Measurements from ENCODE around the gene SLC7A9. TPM values are rescaled to one million over a fixed set of nuclear protein-coding genes. Genes with fewer than 3 reads are reported as not detected.
"Not testable (repeated sequence)": the region's sequence is repeated elsewhere in the genome, so short reads cannot be mapped to it uniquely, and the experiment has no call there.

Gene SLC7A9
- total RNA-seq, 1 donor from 2014 or later, result 0.25 TPM

DNA sequence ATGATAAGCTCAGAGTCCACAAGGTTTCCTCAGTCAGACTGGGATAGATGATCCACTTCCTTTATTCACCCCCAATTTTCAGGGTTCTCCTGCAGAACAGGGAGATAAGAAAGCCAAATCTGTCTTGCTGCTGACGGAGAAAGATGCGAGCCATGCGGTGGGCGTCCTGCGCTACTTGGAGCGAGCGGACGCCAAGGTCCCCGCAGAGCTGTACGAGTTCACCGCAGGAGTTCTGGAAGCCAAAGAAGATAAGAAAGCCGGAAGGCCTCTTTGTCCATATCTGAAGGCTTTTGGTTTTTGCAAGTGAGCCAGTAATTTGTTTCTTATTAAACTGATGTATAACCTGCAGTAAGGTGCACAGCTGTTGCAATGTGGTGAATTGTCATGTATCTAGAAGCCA lies 66.7 kb downstream of the SLC7A9 start:
- intact Hi-C loops (cut with micrococcal nuclease), result no loop called here

GRCh38 chr19:32800754-32801153 lies 68.8 kb downstream of the SLC7A9 start:
- intact Hi-C loops (cut with micrococcal nuclease), result no loop called here

GRCh38 chr19:32800191-32800590 lies 69.4 kb downstream of the SLC7A9 start:
- intact Hi-C loops (cut with micrococcal nuclease), result no loop called here

DNA sequence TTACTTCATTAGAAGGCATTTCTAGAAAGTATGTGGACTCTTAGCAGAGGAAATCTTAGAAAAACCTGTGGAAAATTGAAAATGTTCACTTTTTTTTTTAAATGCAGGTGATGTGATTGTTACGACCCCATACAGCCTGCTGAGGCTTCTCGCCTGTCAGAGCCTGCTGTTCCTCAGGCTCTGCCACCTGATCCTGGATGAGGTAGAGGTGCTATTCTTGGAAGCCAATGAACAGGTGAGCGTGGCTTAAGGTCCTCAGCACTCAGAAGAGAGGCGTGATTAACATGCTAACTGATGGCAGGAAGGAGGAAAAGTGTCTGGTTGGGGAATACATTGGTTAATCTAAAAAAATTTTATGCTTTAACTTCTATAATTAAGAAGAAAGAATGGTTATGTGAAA lies 71.4 kb downstream of the SLC7A9 start:
- intact Hi-C loops (cut with micrococcal nuclease), result no loop called here

GRCh38 chr19:32789429-32789828 lies 80.1 kb downstream of the SLC7A9 start:
- intact Hi-C loops (cut with micrococcal nuclease), result no loop called here

DNA sequence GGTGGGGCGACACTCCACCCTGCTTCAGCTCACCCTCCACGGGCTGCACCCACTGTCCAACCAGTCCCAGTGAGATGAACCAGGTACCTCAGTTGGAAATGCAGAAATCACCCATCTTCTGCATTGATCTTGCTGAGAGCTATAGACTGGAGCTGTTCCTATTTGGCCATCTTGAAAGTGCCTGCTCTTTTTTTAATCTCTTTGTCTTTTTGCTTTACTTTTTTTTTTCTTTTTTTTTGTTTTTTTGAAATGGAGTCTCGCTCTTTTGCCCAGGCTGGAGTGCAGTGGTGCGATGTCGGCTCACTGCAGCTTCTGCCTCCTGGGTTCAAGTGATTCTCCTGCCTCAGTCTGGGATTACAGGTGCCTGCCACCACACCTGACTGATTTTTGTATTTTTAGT lies 81.7 kb downstream of the SLC7A9 start:
- intact Hi-C loops (cut with micrococcal nuclease), result not testable (repeated sequence)

GRCh38 chr19:32787161-32787813 lies 82.3 kb downstream of the SLC7A9 start:
- intact Hi-C loops (cut with micrococcal nuclease), result not testable (repeated sequence)

DNA sequence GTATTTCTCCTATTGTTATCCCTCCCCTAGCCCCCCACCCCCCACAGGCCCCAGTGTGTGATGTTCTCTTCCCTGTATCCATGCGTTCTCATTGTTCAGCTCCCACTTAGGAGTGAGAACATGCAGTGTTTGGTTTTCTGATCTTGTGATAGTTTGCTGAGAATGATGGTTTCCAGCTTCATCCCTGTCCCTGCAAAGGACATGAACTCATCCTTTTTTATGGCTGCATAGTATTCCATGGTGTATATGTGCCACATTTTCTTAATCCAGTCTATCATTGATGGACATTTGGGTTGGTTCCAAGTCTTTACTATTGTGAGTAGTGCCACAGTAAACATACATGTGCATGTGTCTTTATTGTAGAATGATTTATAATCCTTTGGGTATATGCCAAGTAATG lies 87.5 kb downstream of the SLC7A9 start:
- intact Hi-C loops (cut with micrococcal nuclease), result not testable (repeated sequence)

DNA sequence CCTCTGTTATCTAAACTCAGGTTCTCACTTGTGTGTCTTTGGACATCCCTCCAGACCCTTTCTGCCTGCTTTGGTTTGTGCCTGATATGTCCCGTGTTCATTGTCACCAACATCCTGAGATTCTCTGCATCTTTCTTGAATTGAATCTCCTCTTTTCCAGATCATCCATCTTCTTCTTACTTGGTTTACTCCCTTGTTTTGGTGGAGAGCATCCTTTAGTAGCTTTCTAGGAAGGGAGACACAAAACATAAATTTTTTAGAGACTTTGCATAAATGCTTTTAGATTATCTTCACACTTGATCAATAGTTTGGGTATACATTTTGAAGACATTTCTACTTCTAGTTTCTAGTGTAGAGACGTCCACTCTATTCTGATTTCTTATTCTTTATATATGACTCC lies 88.3 kb downstream of the SLC7A9 start:
- intact Hi-C loops (cut with micrococcal nuclease), result no loop called here

Other genes with a start within 250 kb of the SLC7A9 start
- gene ANKRD27, start 194.6 kb downstream of the SLC7A9 start, total RNA-seq, result 37.3 and 40.0 TPM in 2 replicates
- gene RGS9BP, start 193.9 kb downstream of the SLC7A9 start, total RNA-seq, result 0.15 TPM in 1 of 2 replicates, not detected in the other
- gene NUDT19, start 177.9 kb downstream of the SLC7A9 start, total RNA-seq, result 19.1 and 19.5 TPM in 2 replicates
- 0.17 and 0.42 TPM in 2 replicates for gene TDRD12, start 150.0 kb downstream of the SLC7A9 start, total RNA-seq
- gene CEP89, start 102.2 kb upstream of the SLC7A9 start, total RNA-seq, result 18.0 and 19.6 TPM in 2 replicates
- gene FAAP24, start 102.5 kb upstream of the SLC7A9 start, total RNA-seq, result 6.0 and 7.0 TPM in 2 replicates
- gene RHPN2, start 195.1 kb upstream of the SLC7A9 start, total RNA-seq, result 0.56 and 0.66 TPM in 2 replicates
- 13.5 and 14.0 TPM in 2 replicates for gene GPATCH1, start 211.4 kb upstream of the SLC7A9 start, total RNA-seq